Heart left ventricle (tissue), 13 donors: ENCODE measurements around the gene SIAE.

Experiments
- CTCF ChIP-seq, 12 donors: fragments of 200-600 bp; sonication (generic) in 4 of 12; IDR thresholded peaks; one replicate each; pipeline versions ENCODE4 v1.5.0 to v1.8.0; 2018 to 2022; ENCODE audit warnings: antibody characterized with exemption in 12 of 12, mild to moderate bottlenecking in 5 of 12
- POLR2A ChIP-seq, 2 donors: fragments of 450-650 bp; IDR thresholded peaks; one replicate each; pipeline ENCODE4 v1.6.1; 2017; ENCODE audit warnings: antibody characterized with exemption in 2 of 2, mild to moderate bottlenecking in 2 of 2, moderate library complexity in 2 of 2
- donor health status: ischemic (EF 13 %, LVEDD 7.1; RV severe dilation, severe dysfunction).
- donor health status: DM: no; HTN: yes; CAD: no.
- donor health status: DM: no; HTN: no; CAD: no.
- donor health status: ischemic (EF 25% LVEDD 6.9; RV normal size, moderate dysfunction).
- donor health status: ischemic (EF 25% LVEDD 5.7; RV mildly dilated, moderate dysfunction).
- donor health status: ischemic (EF 35%, LVEDD 5.7; RV mildly dilated, moderate dysfunction).
- donor health status: nonischemic (EF 11% LVEDD 7.7; RV severe dilation, severe dysfunction).
- donor health status: DM: yes; HTN: yes; CAD: no.
- donor health status: PGD.
- donor health status: ischemic (EF 29% LVEDD 5.4; RV normal size, mild dysfunction).
- donor health status: nonischemic (EF 23%, LVEDD 6.1; RV moderate dilation, normal function).

GRCh38 chr11:124674168-124674517 lies 604 bp upstream of the SIAE start:
- TF ChIP-seq CTCF (IDR thresholded peaks at IDR 0.05) (no peak), POLR2A (IDR thresholded peaks at IDR 0.05) (no peak)
